Loucy (cell line): Measurements from ENCODE around the gene KCNMA1.

Source experiments
- CTCF ChIP-seq: fragments of 200-600 bp; sonication (generic); conservative IDR thresholded peaks from 2 replicates; pipeline ENCODE4 v1.5.1; 2014; ENCODE audit warnings: mild to moderate bottlenecking, antibody characterized with exemption, low read length
- EZH2phosphoT487 ChIP-seq: fragments of 200-600 bp; IDR thresholded peaks from 2 replicates; pipeline ENCODE4 v1.6.1; 2018; ENCODE audit warnings: antibody characterized with exemption, mild to moderate bottlenecking, moderate library complexity, borderline replicate concordance

GRCh38 chr10:77400033-77400432, 237.6 kb downstream of the KCNMA1 start:
- TF ChIP-seq CTCF (no peak), EZH2phosphoT487 (no peak)
